SK-N-SH (cell line): ENCODE data around the gene STARD3NL. TPM values are rescaled to one million over a fixed set of nuclear protein-coding genes. Genes with fewer than 3 reads are reported as not detected.

Source experiments
- CTCF ChIA-PET: fragments of 300-600, 350-600 bp; formaldehyde crosslinking; extraction: SDS; loops from one replicate; lab custom pipeline; 2021; lab: Yijun Ruan, JAX
- POLR2A ChIA-PET: fragments of 350-600 bp; sonication (Branson Sonifier 250); formaldehyde crosslinking; extraction: SDS; loops from one replicate; lab custom pipeline; 2020; ENCODE audit warnings: antibody characterized with exemption, inconsistent platforms; lab: Yijun Ruan, JAX
- DNase-seq: peaks from one replicate; pipeline ENCODE4 v3.0.0; 2012
- H2AFZ ChIP-seq: fragments of 200-600 bp; sonication (generic); 2 replicates; pipeline ENCODE4 v1.8.1; 2016; ENCODE audit warnings: antibody characterized with exemption, mild to moderate bottlenecking, low read depth
- H3F3A ChIP-seq: fragments of 200-600 bp; sonication (generic); replicated peaks from 2 replicates; pipeline ENCODE3; 2016; ENCODE audit warnings: antibody characterized with exemption, mild to moderate bottlenecking; ENCODE audit not compliant: insufficient read depth
- H3K27ac ChIP-seq, 2 experiments: fragments of 200-500 bp in 1 of 2; fragments of 200-600 bp in 1 of 2; sonication (Bioruptor generic) in 1 of 2; sonication (generic), shearing (Covaris generic) in 1 of 2; 2 replicates each; pipeline versions ENCODE4 v1.5.1 to v1.6.1; 2014 to 2016; ENCODE audit warnings: low read depth in 2 of 2, inconsistent platforms in 1 of 2, low read length in 1 of 2, mild to moderate bottlenecking in 1 of 2, mixed read lengths in 1 of 2
- H3K27me3 ChIP-seq: fragments of 200-600 bp; sonication (generic), shearing (Covaris generic); 2 replicates; pipeline ENCODE4 v1.6.1; 2016; ENCODE audit warnings: mixed run types; ENCODE audit not compliant: insufficient read depth
- H3K36me3 ChIP-seq, 2 experiments: fragments of 200-500 bp in 1 of 2; fragments of 200-600 bp in 1 of 2; sonication (Bioruptor generic) in 1 of 2; sonication (generic) in 1 of 2; replicated peaks in 1 of 2; 2 replicates each; pipeline versions ENCODE3 to v1.5.1; 2014 to 2016; ENCODE audit warnings: low read length in 1 of 2, mild to moderate bottlenecking in 1 of 2; ENCODE audit not compliant: insufficient read depth in 2 of 2, control insufficient read depth in 1 of 2
- H3K4me1 ChIP-seq, 2 experiments: fragments of 200-500 bp in 1 of 2; fragments of 200-600 bp in 1 of 2; sonication (Bioruptor generic) in 1 of 2; sonication (generic), shearing (Covaris generic) in 1 of 2; 2 replicates each; pipeline versions ENCODE4 v1.5.1 to v1.6.1; 2014 to 2016; ENCODE audit warnings: low read depth in 1 of 2, low read length in 1 of 2, mixed run types in 1 of 2; ENCODE audit not compliant: insufficient read depth in 2 of 2, control insufficient read depth in 1 of 2
- H3K4me2 ChIP-seq: fragments of 200-600 bp; sonication (generic), shearing (Covaris generic); 2 replicates; pipeline ENCODE4 v1.6.1; 2017; ENCODE audit warnings: mixed run types
- H3K4me3 ChIP-seq, 2 experiments: fragments of 200-500 bp in 1 of 2; fragments of 200-600 bp in 1 of 2; sonication (Bioruptor generic) in 1 of 2; sonication (generic), shearing (Covaris generic) in 1 of 2; 2 replicates each; pipeline versions ENCODE4 v1.5.1 to v1.8.1; 2014 to 2016; ENCODE audit warnings: low read depth in 2 of 2, inconsistent platforms in 1 of 2, low read length in 1 of 2, mild to moderate bottlenecking in 1 of 2, mixed read lengths in 1 of 2, moderate library complexity in 1 of 2
- H3K79me2 ChIP-seq: fragments of 200-600 bp; sonication (generic); 2 replicates; pipeline ENCODE4 v1.8.1; 2017; ENCODE audit warnings: mild to moderate bottlenecking; ENCODE audit not compliant: insufficient read depth
- H3K9ac ChIP-seq: fragments of 200-600 bp; sonication (generic); 2 replicates; pipeline ENCODE4 v1.6.1; 2017; ENCODE audit warnings: mixed run types
- H3K9me2 ChIP-seq: fragments of 200-600 bp; sonication (generic); 2 replicates; pipeline ENCODE4 v1.6.1; 2017; ENCODE audit warnings: mixed run types
- H3K9me3 ChIP-seq: fragments of 200-600 bp; sonication (generic); 2 replicates; pipeline ENCODE4 v1.6.1; 2017; ENCODE audit warnings: mixed run types, mild to moderate bottlenecking, moderate library complexity
- H4K20me1 ChIP-seq: fragments of 200-600 bp; sonication (generic); 2 replicates; pipeline ENCODE4 v1.6.1; 2017; ENCODE audit warnings: mild to moderate bottlenecking, mixed run types; ENCODE audit not compliant: insufficient read depth
- CHD2 ChIP-seq: fragments of 150-350 bp; IDR thresholded peaks from 2 replicates; pipeline ENCODE4 v1.6.1; 2018; ENCODE audit warnings: low read length; ENCODE audit not compliant: partially characterized antibody
- EP300 ChIP-seq, 2 experiments: IDR thresholded peaks; 2 replicates each; pipeline versions ENCODE4 v1.4.0 to v1.6.1; 2012; ENCODE audit warnings: borderline replicate concordance in 1 of 2, low read depth in 1 of 2, low read length in 1 of 2
- GABPA ChIP-seq: IDR thresholded peaks from 2 replicates; pipeline ENCODE4 v1.4.0; 2012; ENCODE audit warnings: low read depth, mild to moderate bottlenecking
- NFIC ChIP-seq: IDR thresholded peaks from 2 replicates; pipeline ENCODE4 v1.4.0; 2012; ENCODE audit warnings: borderline replicate concordance
- NRF1 ChIP-seq: IDR thresholded peaks from 2 replicates; pipeline ENCODE4 v1.6.1; 2012; ENCODE audit warnings: low read depth, mild to moderate bottlenecking, low read length
- PBX3 ChIP-seq: IDR thresholded peaks from 2 replicates; pipeline ENCODE4; 2012
- TEAD4 ChIP-seq: IDR thresholded peaks from 2 replicates; pipeline ENCODE4 v1.4.0; 2012; ENCODE audit warnings: mild to moderate bottlenecking, borderline replicate concordance; ENCODE audit not compliant: insufficient read depth
- WGBS: methylation state at CpG from one replicate; pipeline ENCODE4 v1.1.6; 2017; ENCODE audit warnings: low lambda C conversion rate; 5-methylcytosine and 5-hydroxymethylcytosine counted together
- polyA plus RNA-seq, 3 experiments: library from polyadenylated mRNA; depleted of rRNA; stranded (reverse); fragments of >200 nt; gene quantifications; 2 replicates each; pipeline ENCODE4 v1.2.3, GENCODE V29; 2012
- small RNA-seq, 7 experiments: library from RNA; depleted of rRNA; stranded (forward); fragments of <200 nt; gene quantifications; one replicate each; pipeline ENCODE3, GENCODE V24; 2012
- TF ChIP-seq, protein P1 (sequence below): IDR thresholded peaks from 2 replicates; pipeline ENCODE4 v1.6.1; 2012; ENCODE audit warnings: mild to moderate bottlenecking, low read depth, low read length, moderate library complexity

STARD3NL gene
- polyA plus RNA-seq, 1 of the 3 experiments (the other 2 are of a cell fraction) = 46.3 TPM

DNA sequence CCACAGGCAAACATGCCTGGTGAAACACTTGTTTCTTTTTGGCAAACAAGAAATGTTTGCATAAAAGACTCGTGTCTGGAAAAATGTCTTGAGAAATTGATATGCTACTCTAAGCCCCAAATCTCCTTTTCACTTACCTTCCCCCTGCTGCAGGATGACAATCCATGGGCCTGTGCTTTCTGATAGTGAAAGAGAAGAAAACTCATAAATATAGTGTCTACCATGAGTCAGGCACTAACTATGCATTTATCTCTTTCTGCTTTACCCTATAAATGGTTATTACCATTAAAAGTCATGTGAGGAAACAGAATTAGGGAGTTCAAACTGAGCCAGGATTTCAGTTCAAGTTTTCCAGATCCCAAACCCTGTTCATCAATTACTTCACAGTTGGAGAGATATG lies 102.0 kb downstream of the STARD3NL start:
- Histone ChIP-seq H3K79me2 (no peaks in the 10 kb centered on the region), H3K9me3 (no peaks in the 10 kb centered on the region), H3K27ac (no peak overlapping the region), H3K9me2 (no peaks in the 10 kb centered on the region), H3K36me3 (no peaks in the 10 kb centered on the region), H3F3A (no peaks in the 10 kb centered on the region), H3K27me3 (no peaks in the 10 kb centered on the region), H3K9ac (no peak overlapping the region)
- WGBS = 38% methylated on average over 1 of the region's 1 CpG
- no peak for DNase-seq
- TF ChIP-seq TEAD4 (no peak), NFIC (no peak), EP300 (IDR thresholded peaks at IDR 0.05; ENCODE audit: borderline replicate concordance in 1 of 2, low read depth in 1 of 2, low read length in 1 of 2) (no peak), GABPA (no peak), CHD2 (no peak), PBX3 (no peak), NRF1 (no peak)
- TF ChIP-seq, protein P1, sequence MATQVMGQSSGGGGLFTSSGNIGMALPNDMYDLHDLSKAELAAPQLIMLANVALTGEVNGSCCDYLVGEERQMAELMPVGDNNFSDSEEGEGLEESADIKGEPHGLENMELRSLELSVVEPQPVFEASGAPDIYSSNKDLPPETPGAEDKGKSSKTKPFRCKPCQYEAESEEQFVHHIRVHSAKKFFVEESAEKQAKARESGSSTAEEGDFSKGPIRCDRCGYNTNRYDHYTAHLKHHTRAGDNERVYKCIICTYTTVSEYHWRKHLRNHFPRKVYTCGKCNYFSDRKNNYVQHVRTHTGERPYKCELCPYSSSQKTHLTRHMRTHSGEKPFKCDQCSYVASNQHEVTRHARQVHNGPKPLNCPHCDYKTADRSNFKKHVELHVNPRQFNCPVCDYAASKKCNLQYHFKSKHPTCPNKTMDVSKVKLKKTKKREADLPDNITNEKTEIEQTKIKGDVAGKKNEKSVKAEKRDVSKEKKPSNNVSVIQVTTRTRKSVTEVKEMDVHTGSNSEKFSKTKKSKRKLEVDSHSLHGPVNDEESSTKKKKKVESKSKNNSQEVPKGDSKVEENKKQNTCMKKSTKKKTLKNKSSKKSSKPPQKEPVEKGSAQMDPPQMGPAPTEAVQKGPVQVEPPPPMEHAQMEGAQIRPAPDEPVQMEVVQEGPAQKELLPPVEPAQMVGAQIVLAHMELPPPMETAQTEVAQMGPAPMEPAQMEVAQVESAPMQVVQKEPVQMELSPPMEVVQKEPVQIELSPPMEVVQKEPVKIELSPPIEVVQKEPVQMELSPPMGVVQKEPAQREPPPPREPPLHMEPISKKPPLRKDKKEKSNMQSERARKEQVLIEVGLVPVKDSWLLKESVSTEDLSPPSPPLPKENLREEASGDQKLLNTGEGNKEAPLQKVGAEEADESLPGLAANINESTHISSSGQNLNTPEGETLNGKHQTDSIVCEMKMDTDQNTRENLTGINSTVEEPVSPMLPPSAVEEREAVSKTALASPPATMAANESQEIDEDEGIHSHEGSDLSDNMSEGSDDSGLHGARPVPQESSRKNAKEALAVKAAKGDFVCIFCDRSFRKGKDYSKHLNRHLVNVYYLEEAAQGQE = no peak
- TF ChIP-seq, all 33 proteins: peak for 0
- Histone ChIP-seq H3K4me3 (no peak overlapping the region), H2AFZ (no peak overlapping the region), H4K20me1 (no peaks in the 10 kb centered on the region), H3K4me1 (no peaks in the 10 kb centered on the region; a peak in 1 of 4 replicates), H3K4me2 (no peak overlapping the region)
- CTCF ChIA-PET = no interaction called here
- POLR2A ChIA-PET = no interaction called here

Small RNA genes within 50 kb of the gene (small RNA-seq; reads per million reads assigned to genes)
- gene TRGJ1 = 0 reads per million in 7 experiments
- gene TRGJ2 = 0 reads per million in 7 experiments
- gene TRGJP = 0 reads per million in 7 experiments
- gene TRGJP1 = 0 reads per million in 7 experiments
- gene TRGJP2 = 0 reads per million in 7 experiments
